Middle frontal gyrus (tissue), 1 donor: ENCODE data around the gene ZNF100.
"Not testable (repeated sequence)": the region's sequence is repeated elsewhere in the genome, so short reads cannot be mapped to it uniquely, and the experiment has no call there.

Experiments used
- DNase-seq: peaks from one replicate; pipeline ENCODE4 v3.0.0-alpha.2; 2015; ENCODE audit warnings: low spot score; ENCODE audit errors: extremely low spot score

The ZNF100 gene

DNA sequence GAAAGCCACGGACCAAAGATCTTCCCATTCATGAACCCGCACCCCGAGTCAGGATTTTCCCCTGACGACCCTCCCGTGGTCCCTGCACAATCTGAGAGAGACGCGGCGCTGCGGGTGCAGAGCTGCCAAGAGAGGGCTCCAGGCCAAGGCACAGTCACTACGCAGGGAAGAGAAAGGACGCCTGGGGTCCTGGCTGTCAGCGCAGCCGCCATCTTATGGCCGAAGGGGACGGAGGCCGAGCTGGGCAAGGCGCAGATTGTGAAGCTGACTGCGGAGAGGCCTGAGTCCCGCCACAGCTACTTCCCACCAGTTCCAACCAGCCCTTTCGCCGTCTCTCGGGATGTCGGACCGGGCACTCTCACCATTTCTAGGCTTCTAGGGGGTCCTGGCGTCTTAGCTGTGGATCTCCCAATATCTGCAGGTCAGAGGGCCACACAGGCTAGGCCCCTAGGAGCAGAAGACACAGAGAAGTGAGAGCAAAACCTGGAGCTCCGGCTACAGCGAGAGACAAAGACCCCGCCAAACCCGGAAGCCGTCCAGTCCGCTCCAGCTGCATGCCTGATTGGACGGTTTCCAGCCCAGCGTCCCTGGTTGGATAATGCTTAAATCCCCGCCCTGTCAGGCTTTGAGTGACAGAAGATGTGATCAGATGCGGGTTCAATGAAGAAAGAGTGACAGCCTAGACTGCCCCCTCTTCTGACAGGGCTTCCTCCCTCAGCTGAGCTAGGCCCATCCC is at the start of gene ZNF100:
Gene ZNF100 (minus strand): TSS at position 515 of the 736 bp plus-strand sequence. CDS start 150 bp downstream, at position 365.
- DNase-seq, result peak; percentile 84

DNA sequence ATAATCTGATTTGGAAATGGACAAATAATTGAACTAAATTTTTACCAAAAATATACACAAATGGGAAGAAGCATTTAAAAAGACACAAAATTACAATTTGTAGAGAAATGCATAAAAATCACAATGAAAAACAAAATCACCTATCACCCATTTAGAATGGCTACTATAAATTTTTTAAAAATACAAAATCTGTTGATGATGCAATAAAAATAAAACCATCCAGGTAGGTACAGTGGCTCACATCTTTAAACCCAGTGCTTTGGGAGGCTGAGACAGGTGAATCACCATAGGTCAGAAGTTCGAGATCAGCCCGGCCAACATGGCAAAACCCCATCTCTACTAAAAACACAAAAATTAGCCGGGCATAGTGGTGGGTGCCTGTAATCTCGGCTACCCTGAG is 45.1 kb upstream of the ZNF100 start:
- DNase-seq, result no peak

DNA sequence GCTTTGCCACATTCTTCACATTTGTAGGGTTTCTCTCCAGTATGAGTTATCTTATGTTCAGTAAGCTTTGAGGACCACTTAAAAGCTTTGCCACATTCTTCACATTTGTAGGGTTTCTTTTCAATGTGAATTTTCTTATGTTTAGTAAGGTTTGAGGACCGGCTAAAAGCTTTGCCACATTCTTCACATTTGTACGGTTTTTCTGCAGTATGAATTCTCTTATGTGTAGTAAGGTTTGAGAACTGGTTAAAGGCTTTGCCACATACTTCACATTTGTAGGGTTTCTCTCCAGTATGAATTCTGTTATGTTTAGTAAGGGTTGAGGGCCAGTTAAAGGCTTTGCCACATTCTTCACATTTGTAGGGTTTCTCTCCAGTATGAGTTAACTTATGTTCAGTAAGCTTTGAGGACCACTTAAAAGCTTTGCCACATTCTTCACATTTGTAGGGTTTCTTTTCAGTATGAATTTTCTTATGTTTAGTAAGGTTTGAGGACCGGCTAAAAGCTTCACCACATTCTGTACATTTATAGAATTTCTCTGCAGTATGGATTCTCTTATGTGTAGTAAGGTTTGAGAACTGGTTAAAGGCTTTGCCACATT is 41.1 kb upstream of the ZNF100 start:
- not testable (repeated sequence) for DNase-seq

DNA sequence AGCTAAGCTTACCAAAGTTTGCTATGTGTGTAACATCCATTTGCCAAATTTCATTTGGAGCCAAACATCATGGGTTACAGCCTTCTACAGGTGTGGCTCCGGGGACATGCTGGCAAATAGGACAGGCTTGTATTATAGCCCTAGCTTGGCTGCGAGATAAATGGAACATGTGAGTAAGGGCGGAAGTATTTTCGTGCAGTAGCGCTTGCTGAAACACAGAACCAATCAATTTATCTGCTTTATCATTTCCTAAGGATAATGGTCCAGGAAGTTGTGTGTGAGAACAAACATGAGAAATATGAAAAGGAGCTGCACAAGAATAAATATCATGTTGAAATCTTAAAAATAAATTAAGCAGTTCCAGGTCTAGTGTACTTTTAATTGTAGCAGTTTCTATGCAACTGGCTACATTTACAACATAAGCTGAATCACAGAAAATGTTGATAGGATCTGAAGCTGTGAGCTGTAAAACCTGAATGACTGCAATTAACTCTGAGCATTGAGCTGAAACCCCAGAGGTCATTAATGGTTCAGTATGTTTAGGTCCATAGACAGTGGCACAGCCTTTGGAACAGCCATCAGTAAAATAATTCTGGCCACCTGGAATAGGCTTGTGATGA is 22.2 kb upstream of the ZNF100 start:
- DNase-seq, result no peak

DNA sequence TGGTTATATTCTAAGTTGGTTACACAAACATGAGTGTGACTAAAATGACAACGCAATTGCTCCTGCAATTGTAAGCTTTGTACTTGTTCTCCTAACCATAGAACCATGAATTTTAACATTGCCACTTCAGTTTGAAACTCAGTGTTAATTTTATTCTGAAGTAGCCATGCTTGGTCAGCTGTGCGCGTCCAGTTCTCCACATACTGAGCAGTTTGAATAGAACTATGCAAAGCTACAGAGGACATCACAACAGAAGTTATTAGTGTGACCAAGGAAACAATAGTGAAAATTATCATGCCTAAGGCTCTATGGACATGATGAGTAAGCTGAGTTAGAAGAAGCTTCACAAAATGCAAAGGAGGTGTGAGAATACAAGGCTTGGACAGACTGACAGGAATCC is 19.6 kb upstream of the ZNF100 start:
- no peak for DNase-seq

DNA sequence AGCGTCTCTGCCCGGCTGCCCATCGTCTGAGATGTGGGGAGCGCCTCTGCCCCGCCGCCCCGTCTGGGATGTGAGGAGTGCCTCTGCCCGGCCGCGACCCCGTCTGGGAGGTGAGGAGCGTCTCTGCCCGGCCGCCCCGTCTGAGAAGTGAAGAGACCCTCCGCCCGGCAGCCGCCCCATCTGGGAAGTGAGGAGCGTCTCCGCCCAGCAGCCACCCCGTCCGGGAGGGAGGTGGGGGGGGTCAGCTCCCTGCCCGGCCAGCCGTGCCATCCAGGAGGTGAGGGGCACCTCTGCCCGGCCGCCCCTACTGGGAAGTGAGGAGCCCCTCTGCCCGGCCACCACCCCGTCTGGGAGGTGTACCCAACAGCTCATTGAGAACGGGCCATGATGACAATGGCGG is 8.4 kb upstream of the ZNF100 start:
- not testable (repeated sequence) for DNase-seq

DNA sequence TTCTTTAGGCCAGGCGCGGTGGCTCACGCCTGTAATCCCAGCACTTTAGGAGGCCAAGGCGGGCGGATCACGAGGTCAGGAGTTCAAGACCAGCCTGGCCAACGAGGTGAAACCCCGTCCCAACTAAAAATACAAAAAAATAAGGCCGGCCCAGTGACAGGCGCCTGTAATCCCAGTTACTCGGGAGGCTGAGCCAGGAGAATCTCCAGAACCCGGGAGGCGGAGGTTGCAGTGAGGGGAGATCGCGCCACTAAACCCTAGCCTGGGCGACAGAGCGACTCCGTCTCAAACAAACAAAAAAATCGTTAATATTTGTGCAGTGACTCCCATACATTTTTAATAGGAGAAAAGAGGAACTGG is 694 bp downstream of the ZNF100 start:
- DNase-seq, result not testable (repeated sequence)

DNA sequence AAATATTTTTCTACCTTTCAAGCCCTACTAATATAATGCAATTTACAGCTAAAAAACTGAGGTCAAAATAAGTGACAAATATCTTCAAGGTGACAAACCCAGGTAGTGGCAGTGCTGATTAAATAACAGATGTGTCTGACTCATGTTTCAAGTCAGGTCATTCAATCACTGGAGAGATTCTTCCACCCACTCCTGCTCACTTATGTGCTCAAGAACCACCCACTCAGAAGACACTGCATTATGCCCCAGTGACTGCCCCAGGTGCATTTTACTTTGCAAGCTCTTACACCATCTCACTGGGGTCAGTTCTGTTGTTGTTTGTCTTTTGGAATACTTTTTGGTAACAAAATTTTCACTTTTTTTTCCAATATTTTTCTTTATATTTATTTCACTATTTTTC is 2.2 kb downstream of the ZNF100 start:
- no peak for DNase-seq

DNA sequence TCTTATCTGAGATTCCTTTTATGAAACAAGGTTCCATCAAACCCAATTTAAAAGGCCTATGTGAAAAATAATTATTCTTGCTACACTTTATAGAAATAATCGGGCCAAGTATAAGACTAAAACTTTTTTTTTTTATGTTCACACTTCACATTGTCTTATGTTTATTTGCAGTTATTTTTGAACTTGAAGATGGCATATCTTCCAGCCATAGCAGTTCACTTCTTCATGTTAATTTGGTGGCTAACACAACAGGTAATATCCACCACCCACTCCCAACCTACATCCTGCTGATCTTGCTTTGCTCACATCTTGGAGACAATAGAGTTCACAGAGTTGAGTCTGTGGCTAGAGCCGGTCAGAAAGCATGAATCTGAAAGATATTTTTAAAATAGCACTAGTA is 5.8 kb downstream of the ZNF100 start:
- not testable (repeated sequence) for DNase-seq

DNA sequence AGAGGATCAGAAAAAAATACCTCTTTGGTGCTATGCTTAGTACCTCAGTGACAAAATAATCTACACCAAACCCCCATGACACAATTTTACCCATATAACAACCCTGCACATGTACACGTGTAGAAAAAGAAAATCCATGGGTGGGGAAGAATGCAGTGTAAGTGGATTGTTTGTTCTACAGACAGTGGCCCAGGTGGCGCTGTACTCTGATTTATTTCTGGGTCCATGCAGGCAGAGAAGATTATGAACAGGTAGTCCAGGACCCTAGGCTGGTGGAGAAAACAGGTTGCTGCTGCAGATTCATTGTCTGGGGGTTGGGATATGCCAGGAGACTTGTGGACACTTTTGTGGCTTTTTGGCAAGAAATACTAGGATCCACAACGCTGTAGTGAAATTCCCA is 9.1 kb downstream of the ZNF100 start:
- no peak for DNase-seq

DNA sequence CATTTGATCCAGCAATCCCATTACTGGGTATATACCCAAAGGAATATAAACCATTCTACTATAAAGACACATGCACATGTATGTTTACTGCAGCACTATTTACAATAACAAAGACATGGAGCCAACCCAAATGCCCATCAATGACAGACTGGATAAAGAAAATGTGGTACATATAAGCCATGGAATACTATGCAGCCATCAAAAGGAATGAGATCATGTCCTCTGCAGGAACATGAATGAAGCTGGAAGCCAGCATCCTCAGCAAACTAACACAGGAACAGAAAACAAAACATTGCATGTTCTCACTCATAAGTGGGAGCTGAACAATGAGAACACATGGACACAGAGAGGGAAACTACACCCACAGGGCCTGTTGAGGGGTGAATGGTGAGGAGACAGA is 11.8 kb downstream of the ZNF100 start:
- not testable (repeated sequence) for DNase-seq

DNA sequence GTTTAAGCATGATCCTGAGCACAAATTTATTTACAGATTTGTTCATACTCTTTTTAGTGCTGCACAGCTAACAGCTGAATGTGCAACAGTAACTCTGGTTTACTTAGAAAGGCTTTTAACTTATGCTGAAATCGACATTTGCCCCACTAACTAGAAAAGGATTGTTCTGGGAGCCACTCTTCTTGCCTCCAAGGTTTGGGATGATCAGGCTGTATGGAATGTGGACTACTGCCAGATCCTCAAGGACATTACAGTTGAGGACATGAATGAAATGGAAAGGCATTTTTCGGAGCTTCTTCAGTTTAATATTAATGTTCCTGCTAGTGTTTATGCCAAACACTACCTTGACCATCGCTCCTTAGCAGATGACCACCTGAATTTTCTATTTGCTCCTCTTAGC is 16.0 kb downstream of the ZNF100 start:
- no peak for DNase-seq

DNA sequence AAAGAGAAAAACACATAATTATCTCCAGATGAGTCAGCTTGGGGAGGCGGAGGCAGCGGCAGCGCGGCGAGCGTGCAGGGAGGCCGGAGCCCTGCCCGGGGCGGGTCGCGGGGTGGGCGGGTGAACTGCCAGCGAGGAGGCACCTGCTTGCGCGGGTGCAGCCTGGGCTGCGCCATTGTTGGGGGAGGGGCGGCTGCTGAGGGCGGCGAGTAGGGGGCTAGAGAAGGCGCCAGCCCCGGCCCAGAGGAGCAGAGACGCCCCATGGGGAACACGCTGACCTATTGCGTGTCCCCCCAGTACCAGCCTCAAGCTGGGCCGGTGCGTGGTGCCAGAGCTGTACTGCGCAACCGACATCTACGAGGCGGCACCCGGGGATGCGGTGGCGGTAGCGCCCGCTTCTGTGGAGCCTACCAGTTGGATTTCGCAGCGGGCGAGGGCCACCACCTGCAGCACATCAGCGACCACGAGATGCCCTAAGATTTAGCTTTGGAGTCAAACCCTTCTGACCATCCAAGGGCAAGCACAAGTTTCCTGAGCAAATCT is 16.7 kb downstream of the ZNF100 start:
- DNase-seq, result no peak

DNA sequence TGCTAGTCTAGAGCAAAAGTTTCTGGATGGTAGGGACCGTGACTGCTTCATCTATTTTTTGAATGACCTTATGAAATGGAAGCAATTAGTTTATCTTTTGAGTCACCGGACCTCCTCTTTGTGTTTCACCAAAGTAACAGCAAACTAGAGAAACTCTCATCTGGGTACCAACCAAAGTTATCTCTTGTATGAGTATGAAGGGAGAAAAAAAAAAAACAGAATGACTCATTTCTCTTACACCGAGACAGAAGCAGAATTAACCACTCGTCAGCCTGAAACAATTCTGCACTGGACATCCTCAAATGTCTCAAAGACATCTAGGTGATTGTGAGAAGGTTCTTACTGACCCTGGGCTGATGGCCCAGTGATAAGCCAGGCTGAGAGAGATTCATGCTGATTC is 18.3 kb downstream of the ZNF100 start:
- no peak for DNase-seq

DNA sequence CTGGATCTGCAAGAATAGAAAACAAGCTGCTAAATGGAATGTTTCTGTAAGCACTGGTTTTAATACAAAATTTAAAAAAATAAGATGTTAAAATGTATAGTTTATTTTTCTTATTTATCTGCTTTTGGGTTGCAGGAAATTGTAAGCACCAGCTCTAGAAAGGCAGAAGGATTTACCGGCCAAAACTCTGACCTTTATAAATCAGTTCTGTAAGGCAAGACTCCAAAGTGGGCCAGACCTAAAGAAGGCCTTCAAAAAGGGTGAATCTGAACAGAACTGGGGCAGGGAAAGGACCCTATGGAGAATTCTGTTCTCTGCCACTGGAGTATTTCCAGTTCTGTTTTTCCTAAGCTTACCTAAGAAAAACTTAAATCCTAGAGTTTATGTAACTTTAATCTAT is 19.3 kb downstream of the ZNF100 start:
- DNase-seq, result no peak

DNA sequence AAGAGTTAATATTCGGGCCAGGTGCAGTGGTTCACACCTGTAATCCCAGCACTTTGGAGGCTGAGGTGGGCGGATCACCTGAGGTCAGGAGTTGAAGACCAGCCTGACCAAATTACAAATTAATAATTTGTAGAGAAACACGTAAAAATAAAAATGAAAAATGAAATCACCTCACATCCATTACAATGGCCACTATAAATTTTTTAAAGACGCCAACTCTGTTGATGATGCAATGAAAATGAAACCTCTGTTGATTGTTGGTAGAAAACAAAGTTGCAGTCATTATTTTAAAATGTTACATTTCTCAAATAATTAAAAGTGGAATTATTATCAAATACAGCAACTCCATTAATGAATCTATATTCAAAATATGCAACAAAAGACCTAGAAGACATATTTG is 26.8 kb downstream of the ZNF100 start:
- DNase-seq, result no peak

DNA sequence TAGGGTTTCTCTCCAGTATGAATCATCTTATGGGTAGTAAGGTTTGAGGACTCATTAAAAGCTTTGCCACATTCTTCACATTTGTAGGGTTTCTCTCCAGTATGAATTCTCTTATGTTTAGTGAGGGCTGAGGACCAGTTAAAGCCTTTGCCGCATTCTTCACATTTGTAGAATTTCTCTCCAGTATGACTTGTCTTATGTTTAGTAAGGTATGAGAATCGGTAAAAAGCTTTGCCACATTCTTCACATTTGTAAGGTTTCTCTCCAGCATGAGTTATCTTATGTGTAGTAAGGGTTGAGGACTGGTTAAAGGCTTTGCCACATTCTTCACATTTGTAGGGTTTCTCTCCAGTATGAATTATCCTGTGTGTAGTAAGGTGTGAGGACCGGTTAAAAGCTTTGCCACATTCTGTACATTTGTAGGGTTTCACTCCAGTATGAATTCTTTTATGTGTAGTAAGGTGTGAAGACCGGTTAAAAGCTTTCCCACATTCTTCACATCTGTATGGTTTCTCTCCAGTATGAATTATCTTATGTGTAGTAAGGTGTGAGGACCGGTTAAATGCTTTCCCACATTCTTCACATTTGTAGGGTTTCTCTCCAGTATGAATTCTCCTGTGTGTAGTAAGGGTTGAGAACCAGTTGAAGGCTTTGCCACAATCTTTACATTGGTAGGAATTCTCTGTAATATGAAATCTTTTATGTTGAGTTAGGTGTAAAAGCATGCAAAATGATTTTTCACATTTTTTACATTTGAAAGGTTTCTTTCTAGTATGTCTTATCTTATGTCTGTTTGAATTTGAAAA is 40.2 kb downstream of the ZNF100 start:
- DNase-seq, result not testable (repeated sequence)

DNA sequence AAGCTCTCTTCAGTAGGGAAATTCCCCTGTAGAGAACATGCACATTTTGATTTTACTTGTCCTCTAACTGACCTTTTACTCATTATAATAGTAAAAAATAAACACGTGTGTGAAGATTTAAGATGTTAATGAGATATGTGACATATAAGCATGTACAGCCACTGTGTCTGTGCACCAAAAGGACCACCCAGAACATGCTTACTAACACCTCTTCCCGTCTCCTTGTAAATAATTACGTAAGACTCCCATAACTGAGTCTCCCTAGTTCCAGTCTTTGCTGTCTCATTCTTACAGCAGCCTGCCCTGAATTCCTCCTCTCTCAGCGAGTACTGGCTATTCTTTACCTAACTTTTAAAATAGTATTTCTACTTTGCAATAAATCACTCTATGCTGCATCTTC is 53.6 kb downstream of the ZNF100 start:
- no peak for DNase-seq

DNA sequence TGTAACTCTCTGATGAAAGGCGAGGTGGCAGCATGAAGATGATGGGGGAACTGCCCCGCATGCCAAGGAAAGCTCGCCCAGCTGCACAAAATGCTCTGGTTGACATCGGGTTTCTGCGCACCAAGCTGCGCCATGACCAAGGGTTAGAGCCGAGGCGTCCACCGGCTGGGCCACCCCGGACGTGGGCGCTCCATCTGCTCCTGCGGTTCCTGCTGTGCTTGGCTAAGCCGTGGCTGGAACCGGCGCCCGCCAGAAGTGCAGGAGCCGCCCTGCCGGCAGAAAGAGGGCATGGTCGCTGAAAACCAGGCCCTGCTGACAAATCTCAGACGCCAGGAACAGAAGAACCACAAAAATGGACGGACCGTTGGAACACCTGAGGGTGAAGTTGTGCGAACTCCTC is 57.9 kb downstream of the ZNF100 start:
- no peak for DNase-seq

DNA sequence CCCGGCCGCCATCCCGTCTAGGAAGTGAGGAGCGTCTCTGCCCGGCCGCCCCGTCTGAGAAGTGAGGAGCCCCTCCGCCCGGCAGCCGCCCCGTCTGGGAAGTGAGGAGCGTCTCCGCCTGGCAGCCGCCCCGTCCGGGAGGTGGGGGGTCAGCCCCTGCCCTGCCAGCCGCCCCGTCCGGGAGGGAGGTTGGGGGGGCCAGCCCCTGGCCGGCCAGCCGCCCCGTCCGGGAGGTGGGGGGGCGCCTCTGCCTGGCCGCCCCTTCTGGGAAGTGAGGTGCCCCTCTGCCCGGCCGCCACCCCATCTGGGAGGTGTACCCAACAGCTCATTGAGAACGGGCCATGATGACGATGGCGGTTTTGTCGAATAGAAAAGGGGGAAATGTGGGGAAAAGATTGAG is 59.5 kb downstream of the ZNF100 start:
- DNase-seq, result not testable (repeated sequence)

DNA sequence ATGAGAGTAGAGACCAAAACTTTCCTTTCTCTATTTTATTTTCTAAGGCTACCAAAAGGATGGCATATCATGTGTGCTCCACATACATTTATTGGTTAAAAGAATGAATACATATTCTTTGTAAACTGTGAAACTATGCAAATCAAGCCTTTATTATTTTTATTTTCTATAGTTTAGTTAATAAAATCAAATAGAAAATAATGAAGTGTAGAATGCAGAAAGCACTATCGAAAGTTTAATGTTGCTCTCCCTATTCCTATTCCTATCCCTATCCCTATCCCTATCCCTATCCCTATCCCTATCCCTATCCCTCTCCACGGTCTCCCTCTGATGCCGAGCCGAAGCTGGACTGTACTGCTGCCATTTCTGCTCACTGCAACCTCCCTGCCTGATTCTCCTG is 60.3 kb downstream of the ZNF100 start:
- DNase-seq, result no peak

DNA sequence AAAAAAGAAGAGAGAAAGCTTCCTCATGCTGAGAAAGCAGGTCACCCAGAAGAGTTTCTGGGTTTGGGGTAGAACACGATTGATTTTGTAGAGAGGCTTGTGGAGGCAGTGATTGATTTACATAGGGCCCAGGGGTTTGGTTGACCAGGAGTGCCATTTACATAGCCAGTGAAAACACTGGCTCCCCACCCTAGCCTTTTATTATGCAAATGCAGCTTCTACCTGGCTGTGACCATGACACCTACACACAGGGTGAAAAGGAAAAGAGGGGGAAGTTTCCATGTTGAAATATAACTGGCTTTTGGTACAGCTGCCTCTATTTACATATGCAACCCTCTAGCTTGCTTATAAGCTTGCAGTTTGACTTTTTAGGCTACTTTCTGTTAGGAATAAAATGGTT is 62.0 kb downstream of the ZNF100 start:
- no peak for DNase-seq
